DND-41 (cell line): Measurements from ENCODE around the gene PACS1.

Source experiments
- EZH2 ChIP-seq: IDR thresholded peaks from 3 replicates; pipeline ENCODE4 v1.6.1; 2012; ENCODE audit warnings: borderline replicate concordance, low read depth, mild to moderate bottlenecking, moderate library complexity, low read length, inconsistent platforms; ENCODE audit not compliant: severe bottlenecking
- TF ChIP-seq, protein P1 (sequence below): IDR thresholded peaks from 2 replicates; pipeline ENCODE4 v1.5.1; 2012; ENCODE audit warnings: borderline replicate concordance, low read length, moderate library complexity, mild to moderate bottlenecking; ENCODE audit not compliant: poor library complexity, severe bottlenecking; ENCODE audit errors: extremely low read depth

- TF ChIP-seq, protein P1, sequence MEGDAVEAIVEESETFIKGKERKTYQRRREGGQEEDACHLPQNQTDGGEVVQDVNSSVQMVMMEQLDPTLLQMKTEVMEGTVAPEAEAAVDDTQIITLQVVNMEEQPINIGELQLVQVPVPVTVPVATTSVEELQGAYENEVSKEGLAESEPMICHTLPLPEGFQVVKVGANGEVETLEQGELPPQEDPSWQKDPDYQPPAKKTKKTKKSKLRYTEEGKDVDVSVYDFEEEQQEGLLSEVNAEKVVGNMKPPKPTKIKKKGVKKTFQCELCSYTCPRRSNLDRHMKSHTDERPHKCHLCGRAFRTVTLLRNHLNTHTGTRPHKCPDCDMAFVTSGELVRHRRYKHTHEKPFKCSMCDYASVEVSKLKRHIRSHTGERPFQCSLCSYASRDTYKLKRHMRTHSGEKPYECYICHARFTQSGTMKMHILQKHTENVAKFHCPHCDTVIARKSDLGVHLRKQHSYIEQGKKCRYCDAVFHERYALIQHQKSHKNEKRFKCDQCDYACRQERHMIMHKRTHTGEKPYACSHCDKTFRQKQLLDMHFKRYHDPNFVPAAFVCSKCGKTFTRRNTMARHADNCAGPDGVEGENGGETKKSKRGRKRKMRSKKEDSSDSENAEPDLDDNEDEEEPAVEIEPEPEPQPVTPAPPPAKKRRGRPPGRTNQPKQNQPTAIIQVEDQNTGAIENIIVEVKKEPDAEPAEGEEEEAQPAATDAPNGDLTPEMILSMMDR: no peak
- no peak for TF ChIP-seq EZH2
Observed at GRCh38 chr11:66178183-66178582, 108.1 kb downstream of the PACS1 start.
